OCI-LY3 (cell line): Measurements from ENCODE around the gene TFAP2A.

Source experiments
- EZH2phosphoT487 ChIP-seq: fragments of 200-600 bp; shearing (Covaris generic); IDR thresholded peaks from 2 replicates; pipeline ENCODE4 v1.6.1; 2018; ENCODE audit warnings: antibody characterized with exemption, mixed run types, low read depth
- TF ChIP-seq, protein P1 (sequence below): fragments of 200-600, 300-600 bp; sonication (generic); IDR thresholded peaks from 2 replicates; pipeline ENCODE4 v1.5.1; 2014; ENCODE audit warnings: antibody characterized with exemption, low read length, low read depth

DNA sequence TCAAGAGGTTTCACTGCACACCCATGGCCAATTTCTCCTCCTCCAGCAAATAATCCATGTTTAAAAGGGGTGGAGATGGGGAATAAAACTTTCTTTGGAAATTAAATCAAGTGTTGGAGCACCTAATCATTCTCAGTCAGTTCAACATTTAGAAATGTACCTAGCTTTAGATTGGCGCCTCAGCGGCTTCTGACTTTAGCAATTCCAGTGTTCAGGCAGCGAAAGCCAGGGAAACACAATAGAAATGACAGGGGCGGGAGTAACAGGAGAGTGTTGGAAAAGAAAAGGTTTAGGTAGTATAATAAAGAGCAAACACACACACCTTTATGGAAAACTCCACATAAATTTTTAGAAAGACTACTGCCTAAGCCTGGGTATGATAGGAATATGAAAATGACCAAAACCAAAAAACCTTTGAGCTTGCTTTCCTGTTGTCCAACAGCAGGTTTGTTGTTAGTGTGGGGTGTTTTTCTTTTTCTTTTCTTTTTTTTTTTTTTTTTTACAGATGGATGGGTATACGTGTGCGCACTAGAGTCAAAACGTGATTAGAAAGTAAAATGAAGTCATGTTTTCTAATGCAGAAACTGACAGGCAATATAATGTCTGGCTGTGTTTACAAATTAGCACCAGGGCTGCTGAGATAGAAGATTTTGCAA is 7.7 kb downstream of the TFAP2A start:
- TF ChIP-seq EZH2phosphoT487 = no peak
- TF ChIP-seq, protein P1, sequence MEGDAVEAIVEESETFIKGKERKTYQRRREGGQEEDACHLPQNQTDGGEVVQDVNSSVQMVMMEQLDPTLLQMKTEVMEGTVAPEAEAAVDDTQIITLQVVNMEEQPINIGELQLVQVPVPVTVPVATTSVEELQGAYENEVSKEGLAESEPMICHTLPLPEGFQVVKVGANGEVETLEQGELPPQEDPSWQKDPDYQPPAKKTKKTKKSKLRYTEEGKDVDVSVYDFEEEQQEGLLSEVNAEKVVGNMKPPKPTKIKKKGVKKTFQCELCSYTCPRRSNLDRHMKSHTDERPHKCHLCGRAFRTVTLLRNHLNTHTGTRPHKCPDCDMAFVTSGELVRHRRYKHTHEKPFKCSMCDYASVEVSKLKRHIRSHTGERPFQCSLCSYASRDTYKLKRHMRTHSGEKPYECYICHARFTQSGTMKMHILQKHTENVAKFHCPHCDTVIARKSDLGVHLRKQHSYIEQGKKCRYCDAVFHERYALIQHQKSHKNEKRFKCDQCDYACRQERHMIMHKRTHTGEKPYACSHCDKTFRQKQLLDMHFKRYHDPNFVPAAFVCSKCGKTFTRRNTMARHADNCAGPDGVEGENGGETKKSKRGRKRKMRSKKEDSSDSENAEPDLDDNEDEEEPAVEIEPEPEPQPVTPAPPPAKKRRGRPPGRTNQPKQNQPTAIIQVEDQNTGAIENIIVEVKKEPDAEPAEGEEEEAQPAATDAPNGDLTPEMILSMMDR = no peak
